ENCODE results near the gene AP2S1. TPM values are rescaled to one million over a fixed set of nuclear protein-coding genes. Genes with fewer than 3 reads are reported as not detected.

AP2S1 gene
- total and polyA plus RNA-seq, 2 donors (not counting 3 experiments of a cell fraction or from before 2014, with no cell fraction given): 313 to 376 TPM

GRCh38 chr19:46868025-46868802 lies 17.6 kb upstream of the AP2S1 start:
- Histone ChIP-seq H3K4me1 (ENCODE audit: control insufficient read depth, extremely low read depth, insufficient read depth, low read length) (peaks cover 26% of the 10 kb centered on the region), H3K9ac (replicated peaks; ENCODE audit: extremely low read depth, insufficient read depth, low read length) (no peak overlapping the region), H3K27me3 (ENCODE audit: control insufficient read depth in 2 of 2, insufficient read depth in 2 of 2, low read length in 2 of 2) (no peaks in the 10 kb centered on the region), H3K9me1 (replicated peaks; ENCODE audit: control insufficient read depth, extremely low read depth, insufficient read depth, low read length) (no peaks in the 10 kb centered on the region), H2AFZ (ENCODE audit: low read depth, low read length) (no peak overlapping the region), H3K36me3 (ENCODE audit: control insufficient read depth in 2 of 2, extremely low read depth in 1 of 2, insufficient read depth in 2 of 2, low read length in 2 of 2) (no peaks in the 10 kb centered on the region), H3K9me3 (replicated peaks; ENCODE audit: control insufficient read depth, insufficient read depth, low read length) (no peaks in the 10 kb centered on the region), H4K20me1 (replicated peaks; ENCODE audit: control insufficient read depth, extremely low read depth, insufficient read depth, low read length) (no peaks in the 10 kb centered on the region), H3K4me3 (replicated peaks in 1 of 3; ENCODE audit: insufficient read depth in 1 of 3, low read depth in 1 of 3, low read length in 3 of 3) (no peak overlapping the region), H3K4me2 (ENCODE audit: insufficient read depth, low read length) (no peak overlapping the region), H3K27ac (ENCODE audit: insufficient read depth, low read depth, low read length) (no peak overlapping the region), H3K79me2 (ENCODE audit: control insufficient read depth, insufficient read depth, low read length) (peaks cover 90% of the 10 kb centered on the region)
- no peak for TF ChIP-seq GATA2 (IDR thresholded peaks at IDR 0.05; ENCODE audit: insufficient read depth, insufficient read length, low read depth, low read length)
- ChIA-PET CTCF (no interaction called here), POLR2A (interaction anchor here (0.9 kb wide), 1 partner anchor 30 kb away, joined by 4 read pairs; no protein-coding TSS in a partner anchor)
- dilution Hi-C loops (cut with MboI; ENCODE audit: extremely low pct_ligation_motif_present, low sequenced_read_pairs) (no loop called here), intact Hi-C loops (cut with micrococcal nuclease) (no loop called here)
- no peak for FAIRE-seq
- DNase-seq (ENCODE audit: low read depth, low spot score): no peak
- no TSS peak for BruUV-seq (replicated peaks)

- Histone ChIP-seq H3K9ac (replicated peaks; ENCODE audit: extremely low read depth, insufficient read depth, low read length) (peak overlapping the region; percentile 19), H3K79me2 (ENCODE audit: control insufficient read depth, insufficient read depth, low read length) (peaks cover 93% of the 10 kb centered on the region), H4K20me1 (replicated peaks; ENCODE audit: control insufficient read depth, extremely low read depth, insufficient read depth, low read length) (no peaks in the 10 kb centered on the region), H3K4me2 (ENCODE audit: insufficient read depth, low read length) (peak overlapping the region; percentile 81), H3K4me1 (ENCODE audit: control insufficient read depth, extremely low read depth, insufficient read depth, low read length) (peaks cover 36% of the 10 kb centered on the region), H3K27me3 (ENCODE audit: control insufficient read depth in 2 of 2, insufficient read depth in 2 of 2, low read length in 2 of 2) (no peaks in the 10 kb centered on the region), H3K36me3 (ENCODE audit: control insufficient read depth in 2 of 2, extremely low read depth in 1 of 2, insufficient read depth in 2 of 2, low read length in 2 of 2) (no peaks in the 10 kb centered on the region), H3K9me1 (replicated peaks; ENCODE audit: control insufficient read depth, extremely low read depth, insufficient read depth, low read length) (no peaks in the 10 kb centered on the region), H2AFZ (ENCODE audit: low read depth, low read length) (no peak overlapping the region), H3K9me3 (replicated peaks; ENCODE audit: control insufficient read depth, insufficient read depth, low read length) (no peaks in the 10 kb centered on the region), H3K27ac (ENCODE audit: insufficient read depth, low read depth, low read length) (peak overlapping the region; percentile 52), H3K4me3 (replicated peaks in 1 of 3; ENCODE audit: insufficient read depth in 1 of 3, low read depth in 1 of 3, low read length in 3 of 3) (no peak overlapping the region)
- POLR2A ChIA-PET: no interaction called here
- CTCF ChIA-PET: interaction anchor here (1.0 to 1.6 kb wide), 3 partner anchors 10 to 124 kb away, joined by 3 to 7 read pairs (median 6); no protein-coding TSS in a partner anchor
- BruUV-seq (replicated peaks): no TSS peak
- FAIRE-seq (no peak), DNase-seq (ENCODE audit: low read depth, low spot score) (no peak)
- TF ChIP-seq JUN (IDR thresholded peaks at IDR 0.05; ENCODE audit: borderline replicate concordance, insufficient read depth, insufficient read length, low read depth) (no peak), POLR2AphosphoS5 (IDR thresholded peaks at IDR 0.05; ENCODE audit: insufficient read depth, low read depth, low read length) (no peak), EZH2 (IDR thresholded peaks at IDR 0.05; ENCODE audit: borderline replicate concordance, low read depth, low read length, severe bottlenecking) (no peak), FOS (IDR thresholded peaks at IDR 0.05; ENCODE audit: borderline replicate concordance, insufficient read depth, low read length) (no peak), MYC (IDR thresholded peaks at IDR 0.05; ENCODE audit: low read depth, low read length) (no peak), MAX (IDR thresholded peaks at IDR 0.05; ENCODE audit: insufficient read depth, insufficient read length) (no peak), POLR2A (IDR thresholded peaks at IDR 0.05; ENCODE audit: low read depth, low read length) (no peak), GATA2 (IDR thresholded peaks at IDR 0.05; ENCODE audit: insufficient read depth, insufficient read length, low read depth, low read length) (no peak)
- TF ChIP-seq, protein P1, sequence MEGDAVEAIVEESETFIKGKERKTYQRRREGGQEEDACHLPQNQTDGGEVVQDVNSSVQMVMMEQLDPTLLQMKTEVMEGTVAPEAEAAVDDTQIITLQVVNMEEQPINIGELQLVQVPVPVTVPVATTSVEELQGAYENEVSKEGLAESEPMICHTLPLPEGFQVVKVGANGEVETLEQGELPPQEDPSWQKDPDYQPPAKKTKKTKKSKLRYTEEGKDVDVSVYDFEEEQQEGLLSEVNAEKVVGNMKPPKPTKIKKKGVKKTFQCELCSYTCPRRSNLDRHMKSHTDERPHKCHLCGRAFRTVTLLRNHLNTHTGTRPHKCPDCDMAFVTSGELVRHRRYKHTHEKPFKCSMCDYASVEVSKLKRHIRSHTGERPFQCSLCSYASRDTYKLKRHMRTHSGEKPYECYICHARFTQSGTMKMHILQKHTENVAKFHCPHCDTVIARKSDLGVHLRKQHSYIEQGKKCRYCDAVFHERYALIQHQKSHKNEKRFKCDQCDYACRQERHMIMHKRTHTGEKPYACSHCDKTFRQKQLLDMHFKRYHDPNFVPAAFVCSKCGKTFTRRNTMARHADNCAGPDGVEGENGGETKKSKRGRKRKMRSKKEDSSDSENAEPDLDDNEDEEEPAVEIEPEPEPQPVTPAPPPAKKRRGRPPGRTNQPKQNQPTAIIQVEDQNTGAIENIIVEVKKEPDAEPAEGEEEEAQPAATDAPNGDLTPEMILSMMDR (IDR thresholded peaks at IDR 0.05; ENCODE audit: extremely low read depth in 1 of 2, insufficient read depth in 1 of 2, low read depth in 1 of 2, low read length in 2 of 2): no peak
- intact Hi-C loops (cut with micrococcal nuclease): no loop called here
- dilution Hi-C loops (cut with MboI; ENCODE audit: extremely low pct_ligation_motif_present, low sequenced_read_pairs): no loop called here
These were observed 16.5 kb upstream of the AP2S1 start for GRCh38 chr19:46867170-46867569.

All from endothelial cell of umbilical vein (primary cell).